Natural killer cell (primary cell): Measurements from ENCODE around the gene PLXDC1. TPM values are rescaled to one million over a fixed set of nuclear protein-coding genes. Genes with fewer than 3 reads are reported as not detected.

Source experiments
- ATAC-seq, 3 donors: fragments of 150-1000 bp in 2 of 3; fragments of 200-7000 bp in 1 of 3; cut with Tn5 transposase; 1 replicate in 1 of 3; 2 replicates in 2 of 3; pipeline ENCODE4 v1.10.0; 2021; ENCODE audit warnings: mild to moderate bottlenecking in 2 of 3, moderate library complexity in 2 of 3
- DNase-seq, 2 donors: peaks; one replicate each; pipeline versions ENCODE4 v3.0.0 to v3.0.0-alpha.2; 2013 to 2021; ENCODE audit warnings: mixed read lengths in 1 of 2
- H3K27ac ChIP-seq: one replicate; pipeline ENCODE4 v1.5.1; 2013; ENCODE audit warnings: mild to moderate bottlenecking, low read length
- H3K27me3 ChIP-seq: one replicate; pipeline ENCODE4 v1.6.1; 2013; ENCODE audit warnings: low read length; ENCODE audit not compliant: control insufficient read depth, insufficient read depth
- H3K36me3 ChIP-seq: one replicate; pipeline ENCODE4 v1.6.1; 2013; ENCODE audit warnings: low read length; ENCODE audit not compliant: control insufficient read depth, insufficient read depth
- H3K4me1 ChIP-seq: one replicate; pipeline ENCODE4 v1.6.1; 2013; ENCODE audit warnings: low read length; ENCODE audit not compliant: control insufficient read depth, insufficient read depth
- H3K4me3 ChIP-seq: one replicate; pipeline ENCODE4 v1.5.1; 2013; ENCODE audit warnings: low read length
- H3K9me3 ChIP-seq: one replicate; pipeline ENCODE4 v1.6.1; 2013; ENCODE audit warnings: low read length; ENCODE audit not compliant: control insufficient read depth, insufficient read depth
- H3K27ac Mint-ChIP-seq, 2 donors: one replicate each; pipeline ENCODE4 v1.8.0; 2022; ENCODE audit warnings: mild to moderate bottlenecking in 2 of 2, mixed read lengths in 2 of 2, moderate library complexity in 1 of 2
- H3K27me3 Mint-ChIP-seq, 2 donors: one replicate each; pipeline ENCODE4 v1.8.0; 2022; ENCODE audit warnings: low read depth in 2 of 2, mixed read lengths in 2 of 2
- H3K36me3 Mint-ChIP-seq: one replicate; pipeline ENCODE4 v1.8.0; 2022; ENCODE audit warnings: mixed read lengths
- H3K4me1 Mint-ChIP-seq, 2 donors: one replicate each; pipeline ENCODE4 v1.8.0; 2022; ENCODE audit warnings: mixed read lengths in 2 of 2
- H3K4me3 Mint-ChIP-seq: one replicate; pipeline ENCODE4 v1.8.0; 2022; ENCODE audit warnings: mild to moderate bottlenecking, moderate library complexity, mixed read lengths
- H3K9me3 Mint-ChIP-seq, 2 donors: one replicate each; pipeline ENCODE4 v1.8.0; 2022; ENCODE audit warnings: mixed read lengths in 2 of 2
- CTCF ChIP-seq: fragments of 200-600 bp; IDR thresholded peaks from one replicate; pipeline ENCODE4 v1.8.0; 2022; ENCODE audit warnings: antibody characterized with exemption
- WGBS: methylation state at CpG from one replicate; pipeline ENCODE4 v1.1.7; 2013; ENCODE audit warnings: missing lambda C conversion rate; ENCODE audit not compliant: insufficient coverage; 5-methylcytosine and 5-hydroxymethylcytosine counted together
- intact Hi-C: fragments of 100-400 bp; cut with micrococcal nuclease; formaldehyde crosslinking; loops from one replicate; pipeline ENCODE4 v1.14.2; 2022
- total RNA-seq, 4 donors: library from RNA; stranded (reverse); fragments of 120-200 nt in 1 of 4; gene quantifications; one replicate each; pipeline versions ENCODE4 v1.2.3 to v1.2.4, GENCODE V29; 2013 to 2022

Gene PLXDC1
- total RNA-seq, 3 donors from 2014 or later (not counting 1 experiment from before 2014, with no cell fraction given), result 5.7 to 53.6 (median 15.9) TPM

- H3K36me3 Mint-ChIP-seq, result no peaks in the 10 kb centered on the region
- H3K27me3 Mint-ChIP-seq, result no peaks in the 10 kb centered on the region
- H3K4me1 Mint-ChIP-seq, result peaks cover 0 to 10% of the 10 kb centered on the region in 2 donors
- ATAC-seq (no peak), DNase-seq (no peak)
- no peaks in the 10 kb centered on the region for H3K9me3 ChIP-seq
- no peak overlapping the region for H3K27ac Mint-ChIP-seq
- H3K27ac ChIP-seq, result no peak overlapping the region
- H3K4me1 ChIP-seq, result peaks cover 7% of the 10 kb centered on the region
- H3K36me3 ChIP-seq, result peaks cover 38% of the 10 kb centered on the region
- H3K9me3 Mint-ChIP-seq, result no peaks in the 10 kb centered on the region
- no peak for TF ChIP-seq CTCF
- intact Hi-C loops, result no loop called here
- WGBS, result 97% methylated on average over 4 of the region's 4 CpGs
- no peak overlapping the region for H3K4me3 ChIP-seq
- no peak overlapping the region for H3K4me3 Mint-ChIP-seq
- no peaks in the 10 kb centered on the region for H3K27me3 ChIP-seq
Measured at GRCh38 chr17:39178536-39178935, 27.1 kb upstream of the PLXDC1 start.

GRCh38 chr17:39177256-39177655, 25.8 kb upstream of the PLXDC1 start:
- peaks cover 7% of the 10 kb centered on the region for H3K4me1 ChIP-seq
- H3K4me3 ChIP-seq, result no peak overlapping the region
- Mint-ChIP-seq H3K36me3 (no peaks in the 10 kb centered on the region), H3K9me3 (no peaks in the 10 kb centered on the region), H3K27ac (no peak overlapping the region), H3K27me3 (no peaks in the 10 kb centered on the region), H3K4me1 (peaks cover 0 to 12% of the 10 kb centered on the region in 2 donors), H3K4me3 (no peak overlapping the region)
- TF ChIP-seq CTCF, result no peak
- H3K27ac ChIP-seq, result no peak overlapping the region
- no peaks in the 10 kb centered on the region for H3K9me3 ChIP-seq
- intact Hi-C loops, result no loop called here
- DNase-seq (no peak), ATAC-seq (no peak)
- 97% methylated on average over 12 of the region's 12 CpGs for WGBS
- H3K36me3 ChIP-seq, result peaks cover 30% of the 10 kb centered on the region
- no peaks in the 10 kb centered on the region for H3K27me3 ChIP-seq

GRCh38 chr17:39175695-39176093, 24.3 kb upstream of the PLXDC1 start:
- Mint-ChIP-seq H3K36me3 (no peaks in the 10 kb centered on the region), H3K4me1 (peaks cover 0 to 15% of the 10 kb centered on the region in 2 donors), H3K27me3 (no peaks in the 10 kb centered on the region), H3K4me3 (no peak overlapping the region), H3K27ac (no peak overlapping the region), H3K9me3 (no peaks in the 10 kb centered on the region)
- no peak overlapping the region for H3K4me3 ChIP-seq
- ATAC-seq, result no peak
- no peaks in the 10 kb centered on the region for H3K27me3 ChIP-seq
- 87% methylated on average over 10 of the region's 10 CpGs for WGBS
- H3K9me3 ChIP-seq, result no peaks in the 10 kb centered on the region
- H3K36me3 ChIP-seq, result peaks cover 26% of the 10 kb centered on the region
- no peak for TF ChIP-seq CTCF
- intact Hi-C loops, result loop anchor here (1.0 kb wide), 2 partner anchors 106 to 192 kb away; no protein-coding TSS in a partner anchor
- H3K27ac ChIP-seq, result no peak overlapping the region
- H3K4me1 ChIP-seq, result peaks cover 7% of the 10 kb centered on the region
- no peak for DNase-seq
